Vagina (tissue), 2 donors: Measurements from ENCODE around the gene GOLIM4. TPM values are rescaled to one million over a fixed set of nuclear protein-coding genes. Genes with fewer than 3 reads are reported as not detected.

ENCODE experiments used
- DNase-seq, 2 donors: peaks; one replicate each; pipeline ENCODE4 v3.0.0-alpha.2; 2017; ENCODE audit errors: extremely low spot score in 2 of 2
- H3K27ac ChIP-seq: fragments of 200-600 bp; sonication (generic); one replicate; pipeline ENCODE4 v1.5.1; 2019
- H3K27me3 ChIP-seq: fragments of 200-600 bp; sonication (generic); one replicate; pipeline ENCODE4 v1.5.1; 2019
- H3K36me3 ChIP-seq, 2 donors: fragments of 200-600 bp; sonication (generic); one replicate each; pipeline ENCODE4 v1.5.1; 2017 to 2019
- H3K4me1 ChIP-seq: fragments of 200-600 bp; sonication (generic); one replicate; pipeline ENCODE4 v1.5.1; 2019
- H3K4me3 ChIP-seq, 2 donors: fragments of 200-600 bp; sonication (generic); 1 replicate in 1 of 2; 2 replicates in 1 of 2; pipeline ENCODE4 v1.5.1; 2016 to 2019
- H3K9me3 ChIP-seq: fragments of 200-600 bp; sonication (generic); one replicate; pipeline ENCODE4 v1.5.1; 2019
- POLR2A ChIP-seq, 2 donors: fragments of 450-650 bp; IDR thresholded peaks; one replicate each; pipeline ENCODE4 v1.6.1; 2017; ENCODE audit warnings: antibody characterized with exemption in 2 of 2, mild to moderate bottlenecking in 2 of 2, moderate library complexity in 2 of 2
- POLR2AphosphoS5 ChIP-seq, 2 donors: sonication (generic); formaldehyde crosslinking; IDR thresholded peaks; one replicate each; pipeline ENCODE4 v1.9.0; 2017; ENCODE audit warnings: antibody characterized with exemption in 2 of 2, mild to moderate bottlenecking in 2 of 2, low read depth in 1 of 2; ENCODE audit not compliant: insufficient read depth in 1 of 2
- intact Hi-C: fragments of 100-400 bp; cut with DNase I; formaldehyde crosslinking; loops from one replicate; pipeline ENCODE4 v1.15.1; 2023
- total RNA-seq: library from RNA; depleted of rRNA; stranded (reverse); fragments of >200 nt; gene quantifications from one replicate; pipeline ENCODE4 v1.2.3, GENCODE V29; 2016
- TF ChIP-seq, protein P1 (sequence below), 3 experiments: fragments of 450-650 bp in 2 of 3; fragments of 200-600 bp in 1 of 3; sonication (generic) in 1 of 3; IDR thresholded peaks; one replicate each; pipeline ENCODE4 v1.5.1; 2017 to 2019; ENCODE audit warnings: antibody characterized with exemption in 3 of 3, mild to moderate bottlenecking in 2 of 3, moderate library complexity in 2 of 3

Gene GOLIM4
- total RNA-seq, 1 donor from 2014 or later = 36.8 TPM

DNA sequence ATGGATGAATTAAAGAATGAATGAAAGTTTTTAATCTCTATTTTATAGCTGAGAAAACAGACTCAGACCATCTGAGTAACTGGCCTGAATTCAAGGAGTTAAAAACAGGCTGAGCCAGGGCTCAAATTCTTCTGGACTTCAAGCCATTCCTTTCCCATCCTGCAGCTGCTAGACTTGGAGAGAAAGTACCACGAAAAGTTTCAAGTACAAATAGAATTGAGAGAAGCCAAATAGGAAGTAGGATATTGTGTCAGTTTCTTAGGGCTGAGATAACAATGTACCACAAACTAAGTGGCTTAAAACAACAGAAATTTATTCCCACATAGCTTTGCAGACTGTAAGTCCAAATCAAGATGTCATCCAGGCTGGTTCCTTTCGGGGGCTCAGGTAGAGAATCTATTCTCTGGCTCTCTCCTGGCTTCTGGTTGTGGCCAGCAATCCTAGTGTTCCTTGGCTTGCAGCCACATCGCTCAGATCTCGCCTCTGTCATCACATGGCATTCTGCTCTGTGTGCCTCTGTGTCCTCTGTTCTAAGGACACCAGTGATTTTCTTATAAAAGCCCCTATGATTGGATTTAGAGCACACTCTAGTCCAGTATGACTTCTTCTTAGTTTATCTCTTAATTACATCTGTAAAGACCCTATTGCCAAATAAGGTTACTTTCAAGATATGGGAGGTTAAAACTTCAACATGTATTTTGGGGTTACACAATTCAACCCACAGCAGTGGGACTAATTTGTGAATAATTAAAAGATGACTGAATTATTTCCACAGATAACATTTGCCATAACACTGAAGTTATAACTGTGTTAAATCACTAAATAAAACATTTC, 25.7 kb upstream of the GOLIM4 start:
- H3K4me3 ChIP-seq = no peak overlapping the region
- H3K27me3 ChIP-seq = no peaks in the 10 kb centered on the region
- peaks cover 7% of the 10 kb centered on the region for H3K4me1 ChIP-seq
- no peak for DNase-seq
- TF ChIP-seq POLR2AphosphoS5 (IDR thresholded peaks at IDR 0.05; ENCODE audit: insufficient read depth in 1 of 2, low read depth in 1 of 2) (no peak), POLR2A (IDR thresholded peaks at IDR 0.05) (no peak)
- TF ChIP-seq, protein P1, sequence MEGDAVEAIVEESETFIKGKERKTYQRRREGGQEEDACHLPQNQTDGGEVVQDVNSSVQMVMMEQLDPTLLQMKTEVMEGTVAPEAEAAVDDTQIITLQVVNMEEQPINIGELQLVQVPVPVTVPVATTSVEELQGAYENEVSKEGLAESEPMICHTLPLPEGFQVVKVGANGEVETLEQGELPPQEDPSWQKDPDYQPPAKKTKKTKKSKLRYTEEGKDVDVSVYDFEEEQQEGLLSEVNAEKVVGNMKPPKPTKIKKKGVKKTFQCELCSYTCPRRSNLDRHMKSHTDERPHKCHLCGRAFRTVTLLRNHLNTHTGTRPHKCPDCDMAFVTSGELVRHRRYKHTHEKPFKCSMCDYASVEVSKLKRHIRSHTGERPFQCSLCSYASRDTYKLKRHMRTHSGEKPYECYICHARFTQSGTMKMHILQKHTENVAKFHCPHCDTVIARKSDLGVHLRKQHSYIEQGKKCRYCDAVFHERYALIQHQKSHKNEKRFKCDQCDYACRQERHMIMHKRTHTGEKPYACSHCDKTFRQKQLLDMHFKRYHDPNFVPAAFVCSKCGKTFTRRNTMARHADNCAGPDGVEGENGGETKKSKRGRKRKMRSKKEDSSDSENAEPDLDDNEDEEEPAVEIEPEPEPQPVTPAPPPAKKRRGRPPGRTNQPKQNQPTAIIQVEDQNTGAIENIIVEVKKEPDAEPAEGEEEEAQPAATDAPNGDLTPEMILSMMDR (IDR thresholded peaks at IDR 0.05) = no peak
- intact Hi-C loops = no loop called here
- H3K9me3 ChIP-seq = no peaks in the 10 kb centered on the region
- no peaks in the 10 kb centered on the region for H3K36me3 ChIP-seq
- no peak overlapping the region for H3K27ac ChIP-seq

DNA sequence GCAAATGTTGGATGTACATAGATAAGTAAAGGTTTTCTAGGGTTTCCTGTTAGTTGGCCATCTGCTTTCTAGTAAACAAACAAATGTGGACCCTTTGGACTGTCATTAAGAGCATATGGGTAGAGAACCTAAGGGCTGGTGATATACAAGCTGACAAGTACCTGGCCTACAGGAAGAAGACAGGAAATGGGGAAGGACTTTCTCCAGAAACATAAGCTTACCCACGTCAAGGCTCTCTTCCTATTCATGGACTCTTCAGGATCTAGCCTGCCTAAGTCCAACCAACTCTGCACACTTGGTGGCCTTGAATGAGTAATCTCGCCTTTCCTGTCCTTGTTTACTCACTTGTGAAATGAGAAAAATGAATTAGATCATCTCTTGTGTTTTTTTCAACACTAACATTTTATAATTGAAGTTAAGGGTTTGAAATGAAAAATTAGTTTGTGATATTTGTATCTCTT, 22.2 kb upstream of the GOLIM4 start:
- no peaks in the 10 kb centered on the region for H3K27me3 ChIP-seq
- intact Hi-C loops = no loop called here
- H3K27ac ChIP-seq = no peak overlapping the region
- TF ChIP-seq, protein P1 (IDR thresholded peaks at IDR 0.05) = no peak
- TF ChIP-seq POLR2AphosphoS5 (IDR thresholded peaks at IDR 0.05; ENCODE audit: insufficient read depth in 1 of 2, low read depth in 1 of 2) (no peak), POLR2A (IDR thresholded peaks at IDR 0.05) (no peak)
- no peaks in the 10 kb centered on the region for H3K9me3 ChIP-seq
- no peak overlapping the region for H3K4me3 ChIP-seq
- DNase-seq = no peak
- H3K4me1 ChIP-seq = peaks cover 10% of the 10 kb centered on the region
- no peaks in the 10 kb centered on the region for H3K36me3 ChIP-seq

DNA sequence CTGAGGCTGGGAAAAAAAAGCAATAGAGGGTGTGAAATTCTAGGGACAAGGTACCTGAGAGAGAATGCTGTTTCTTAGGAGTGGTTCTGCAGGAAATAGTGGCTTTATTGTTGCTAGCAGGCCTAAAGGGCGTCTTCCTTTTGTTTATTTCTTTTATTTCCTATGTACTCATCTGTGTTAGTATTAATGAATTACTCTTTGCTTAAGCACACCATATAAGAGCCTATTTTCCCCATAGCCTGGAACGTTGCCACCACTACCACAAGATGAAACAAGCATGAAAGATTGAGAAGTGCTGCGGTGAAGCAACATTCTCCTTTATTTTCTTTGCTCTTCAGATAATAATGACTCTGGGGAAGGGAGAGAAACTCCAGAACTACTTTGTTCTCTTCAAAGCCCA, 21.3 kb upstream of the GOLIM4 start:
- Histone ChIP-seq H3K4me1 (peaks cover 10% of the 10 kb centered on the region), H3K27me3 (no peaks in the 10 kb centered on the region), H3K36me3 (no peaks in the 10 kb centered on the region), H3K27ac (no peak overlapping the region), H3K4me3 (no peak overlapping the region), H3K9me3 (no peaks in the 10 kb centered on the region)
- DNase-seq = no peak
- TF ChIP-seq, protein P1 (IDR thresholded peaks at IDR 0.05) = no peak
- no peak for TF ChIP-seq POLR2A (IDR thresholded peaks at IDR 0.05)
- TF ChIP-seq POLR2AphosphoS5 (IDR thresholded peaks at IDR 0.05; ENCODE audit: insufficient read depth in 1 of 2, low read depth in 1 of 2) = no peak
- intact Hi-C loops = no loop called here

DNA sequence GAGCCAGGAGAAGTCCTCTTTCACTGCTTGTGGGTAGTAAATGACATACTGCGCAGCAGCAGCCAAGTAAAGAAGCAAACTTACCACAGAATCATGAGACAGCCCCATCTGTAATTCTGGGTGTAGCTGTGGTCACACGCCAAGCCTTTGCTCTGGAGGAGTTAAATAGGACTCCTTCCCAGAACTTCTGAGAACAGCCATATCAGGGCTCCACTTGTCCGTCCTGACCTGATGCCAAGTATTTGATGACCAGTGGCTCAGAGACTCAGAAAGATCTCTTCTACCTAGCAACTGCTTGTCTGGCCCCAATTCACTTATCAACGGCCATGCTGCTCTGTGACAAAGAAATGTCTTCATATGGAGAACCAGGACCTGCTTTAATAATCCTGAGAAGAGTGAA, 20.6 kb upstream of the GOLIM4 start:
- no peak for DNase-seq
- no peak overlapping the region for H3K27ac ChIP-seq
- H3K4me3 ChIP-seq = no peak overlapping the region
- TF ChIP-seq POLR2AphosphoS5 (IDR thresholded peaks at IDR 0.05; ENCODE audit: insufficient read depth in 1 of 2, low read depth in 1 of 2) (no peak), POLR2A (IDR thresholded peaks at IDR 0.05) (no peak)
- TF ChIP-seq, protein P1 (IDR thresholded peaks at IDR 0.05) = no peak
- H3K36me3 ChIP-seq = no peaks in the 10 kb centered on the region
- no peaks in the 10 kb centered on the region for H3K9me3 ChIP-seq
- no peaks in the 10 kb centered on the region for H3K27me3 ChIP-seq
- intact Hi-C loops = no loop called here
- H3K4me1 ChIP-seq = peaks cover 6% of the 10 kb centered on the region

DNA sequence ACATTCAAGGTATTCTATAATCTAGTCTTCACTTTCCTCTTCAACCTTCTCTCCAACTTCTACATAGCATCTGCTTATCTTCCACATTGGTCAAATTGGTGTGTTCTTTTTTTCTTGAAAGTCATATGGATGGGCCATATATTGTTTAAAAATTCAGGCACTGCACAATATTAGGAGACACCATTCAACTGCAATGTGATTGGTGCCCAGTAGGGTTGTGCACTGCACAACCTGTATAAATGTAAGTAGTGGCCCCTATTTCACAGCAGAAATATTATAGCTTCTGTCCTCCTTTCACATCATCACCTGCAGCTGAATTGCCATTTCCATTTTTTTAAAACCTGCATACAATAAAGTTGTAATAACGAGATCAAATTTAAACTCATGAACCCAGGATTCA, 18.1 kb upstream of the GOLIM4 start:
- Histone ChIP-seq H3K9me3 (no peaks in the 10 kb centered on the region), H3K4me3 (no peak overlapping the region), H3K36me3 (no peaks in the 10 kb centered on the region), H3K27me3 (no peaks in the 10 kb centered on the region), H3K4me1 (peaks cover 5% of the 10 kb centered on the region), H3K27ac (no peak overlapping the region)
- no peak for DNase-seq
- TF ChIP-seq, protein P1 (IDR thresholded peaks at IDR 0.05) = no peak
- TF ChIP-seq POLR2A (IDR thresholded peaks at IDR 0.05) (no peak), POLR2AphosphoS5 (IDR thresholded peaks at IDR 0.05; ENCODE audit: insufficient read depth in 1 of 2, low read depth in 1 of 2) (no peak)
- intact Hi-C loops = no loop called here
